ENCODE data around the gene PRKD3.
A peak's percentile ranks its signal among the peaks of the same experiment; 100 is the strongest.

Gene PRKD3

GRCh38 chr2:37319754-37320609, 4.7 kb downstream of the PRKD3 start:
- H3K36me3 Mint-ChIP-seq (ENCODE audit: insufficient read depth) = peaks cover 8% of the 10 kb centered on the region
- no peak overlapping the region for H3K27ac Mint-ChIP-seq (ENCODE audit: low read depth)
- no peak overlapping the region for H3K4me3 Mint-ChIP-seq
- peaks cover 34% of the 10 kb centered on the region for H3K4me1 Mint-ChIP-seq
- H3K27me3 Mint-ChIP-seq = no peaks in the 10 kb centered on the region
- H3K9me3 Mint-ChIP-seq = no peaks in the 10 kb centered on the region
- DNase-seq (ENCODE audit: low spot score in 2 of 2) = no peak
- no peak for ATAC-seq (replicated peaks; ENCODE audit: extremely low read depth, poor library complexity, severe bottlenecking)

- Mint-ChIP-seq H3K27ac (ENCODE audit: low read depth) (no peak overlapping the region), H3K4me1 (peaks cover 44% of the 10 kb centered on the region), H3K9me3 (no peaks in the 10 kb centered on the region), H3K36me3 (ENCODE audit: insufficient read depth) (peaks cover 1% of the 10 kb centered on the region), H3K27me3 (no peaks in the 10 kb centered on the region), H3K4me3 (no peak overlapping the region)
- no peak for DNase-seq (ENCODE audit: low spot score in 2 of 2)
- ATAC-seq (replicated peaks; ENCODE audit: extremely low read depth, poor library complexity, severe bottlenecking) = no peak
Measured at GRCh38 chr2:37318401-37318800, 6.2 kb downstream of the PRKD3 start.

- H3K27me3 Mint-ChIP-seq = no peaks in the 10 kb centered on the region
- H3K36me3 Mint-ChIP-seq (ENCODE audit: insufficient read depth) = peaks cover 1% of the 10 kb centered on the region
- ATAC-seq (replicated peaks; ENCODE audit: extremely low read depth, poor library complexity, severe bottlenecking) (no peak), DNase-seq (ENCODE audit: low spot score in 2 of 2) (no peak)
- H3K4me1 Mint-ChIP-seq = peaks cover 46% of the 10 kb centered on the region
- H3K4me3 Mint-ChIP-seq = no peak overlapping the region
- no peaks in the 10 kb centered on the region for H3K9me3 Mint-ChIP-seq
- H3K27ac Mint-ChIP-seq (ENCODE audit: low read depth) = no peak overlapping the region
Measured at GRCh38 chr2:37317746-37318145, 6.9 kb downstream of the PRKD3 start.

GRCh38 chr2:37316181-37316580, 8.5 kb downstream of the PRKD3 start:
- DNase-seq (ENCODE audit: low spot score in 2 of 2) (no peak), ATAC-seq (replicated peaks; ENCODE audit: extremely low read depth, poor library complexity, severe bottlenecking) (no peak)
- Mint-ChIP-seq H3K4me1 (peaks cover 42% of the 10 kb centered on the region), H3K9me3 (no peaks in the 10 kb centered on the region), H3K36me3 (ENCODE audit: insufficient read depth) (peaks cover 1% of the 10 kb centered on the region), H3K27me3 (no peaks in the 10 kb centered on the region), H3K4me3 (no peak overlapping the region), H3K27ac (ENCODE audit: low read depth) (no peak overlapping the region)

GRCh38 chr2:37315364-37315763, 9.3 kb downstream of the PRKD3 start:
- Mint-ChIP-seq H3K27me3 (no peaks in the 10 kb centered on the region), H3K4me3 (no peak overlapping the region), H3K4me1 (peaks cover 48% of the 10 kb centered on the region), H3K36me3 (ENCODE audit: insufficient read depth) (peaks cover 1% of the 10 kb centered on the region), H3K27ac (ENCODE audit: low read depth) (no peak overlapping the region), H3K9me3 (no peaks in the 10 kb centered on the region)
- ATAC-seq (replicated peaks; ENCODE audit: extremely low read depth, poor library complexity, severe bottlenecking) (no peak), DNase-seq (ENCODE audit: low spot score in 2 of 2) (no peak)

GRCh38 chr2:37307500-37307899, 17.1 kb downstream of the PRKD3 start:
- Mint-ChIP-seq H3K4me3 (no peak overlapping the region), H3K36me3 (ENCODE audit: insufficient read depth) (no peaks in the 10 kb centered on the region), H3K4me1 (peaks cover 23% of the 10 kb centered on the region), H3K9me3 (no peaks in the 10 kb centered on the region), H3K27me3 (no peaks in the 10 kb centered on the region), H3K27ac (ENCODE audit: low read depth) (no peak overlapping the region)
- ATAC-seq (replicated peaks; ENCODE audit: extremely low read depth, poor library complexity, severe bottlenecking) (no peak), DNase-seq (ENCODE audit: low spot score in 2 of 2) (no peak)

- H3K4me3 Mint-ChIP-seq = no peak overlapping the region
- H3K27ac Mint-ChIP-seq (ENCODE audit: low read depth) = no peak overlapping the region
- no peaks in the 10 kb centered on the region for H3K9me3 Mint-ChIP-seq
- no peaks in the 10 kb centered on the region for H3K36me3 Mint-ChIP-seq (ENCODE audit: insufficient read depth)
- peaks cover 26% of the 10 kb centered on the region for H3K4me1 Mint-ChIP-seq
- no peaks in the 10 kb centered on the region for H3K27me3 Mint-ChIP-seq
- no peak for DNase-seq (ENCODE audit: low spot score in 2 of 2)
- ATAC-seq (replicated peaks; ENCODE audit: extremely low read depth, poor library complexity, severe bottlenecking) = no peak
Measured at GRCh38 chr2:37306024-37306423, 18.6 kb downstream of the PRKD3 start.

GRCh38 chr2:37302701-37303252, 21.9 kb downstream of the PRKD3 start:
- no peak for ATAC-seq (replicated peaks; ENCODE audit: extremely low read depth, poor library complexity, severe bottlenecking)
- Mint-ChIP-seq H3K9me3 (no peaks in the 10 kb centered on the region), H3K27ac (ENCODE audit: low read depth) (no peak overlapping the region), H3K27me3 (no peaks in the 10 kb centered on the region), H3K36me3 (ENCODE audit: insufficient read depth) (no peaks in the 10 kb centered on the region), H3K4me3 (no peak overlapping the region), H3K4me1 (peaks cover 22% of the 10 kb centered on the region)
- DNase-seq (ENCODE audit: low spot score in 2 of 2) = no peak

GRCh38 chr2:37301408-37301807, 23.2 kb downstream of the PRKD3 start:
- no peak for DNase-seq (ENCODE audit: low spot score in 2 of 2)
- no peak overlapping the region for H3K27ac Mint-ChIP-seq (ENCODE audit: low read depth)
- no peak for ATAC-seq (replicated peaks; ENCODE audit: extremely low read depth, poor library complexity, severe bottlenecking)
- H3K4me1 Mint-ChIP-seq = peaks cover 20% of the 10 kb centered on the region
- no peaks in the 10 kb centered on the region for H3K9me3 Mint-ChIP-seq
- H3K27me3 Mint-ChIP-seq = no peaks in the 10 kb centered on the region
- no peak overlapping the region for H3K4me3 Mint-ChIP-seq
- H3K36me3 Mint-ChIP-seq (ENCODE audit: insufficient read depth) = no peaks in the 10 kb centered on the region

GRCh38 chr2:37300578-37300977, 24.1 kb downstream of the PRKD3 start:
- no peak overlapping the region for H3K4me3 Mint-ChIP-seq

GRCh38 chr2:37300146-37300545, 24.5 kb downstream of the PRKD3 start:
- no peak for ATAC-seq (replicated peaks; ENCODE audit: extremely low read depth, poor library complexity, severe bottlenecking)
- Mint-ChIP-seq H3K4me3 (no peak overlapping the region), H3K9me3 (no peaks in the 10 kb centered on the region), H3K36me3 (ENCODE audit: insufficient read depth) (no peaks in the 10 kb centered on the region), H3K27me3 (no peaks in the 10 kb centered on the region), H3K27ac (ENCODE audit: low read depth) (no peak overlapping the region), H3K4me1 (peaks cover 14% of the 10 kb centered on the region)
- DNase-seq (ENCODE audit: low spot score in 2 of 2) = no peak

More at GRCh38 chr2:37300578-37300977, 24.1 kb downstream of the PRKD3 start:
- Mint-ChIP-seq H3K27me3 (no peaks in the 10 kb centered on the region), H3K27ac (ENCODE audit: low read depth) (no peak overlapping the region), H3K9me3 (no peaks in the 10 kb centered on the region), H3K4me1 (peaks cover 14% of the 10 kb centered on the region), H3K36me3 (ENCODE audit: insufficient read depth) (no peaks in the 10 kb centered on the region)
- no peak for DNase-seq (ENCODE audit: low spot score in 2 of 2)
- no peak for ATAC-seq (replicated peaks; ENCODE audit: extremely low read depth, poor library complexity, severe bottlenecking)

GRCh38 chr2:37297632-37298031, 27.0 kb downstream of the PRKD3 start:
- no peak overlapping the region for H3K27ac Mint-ChIP-seq (ENCODE audit: low read depth)
- ATAC-seq (replicated peaks; ENCODE audit: extremely low read depth, poor library complexity, severe bottlenecking) (no peak), DNase-seq (ENCODE audit: low spot score in 2 of 2) (no peak)
- no peak overlapping the region for H3K4me3 Mint-ChIP-seq
- peaks cover 14% of the 10 kb centered on the region for H3K4me1 Mint-ChIP-seq
- no peaks in the 10 kb centered on the region for H3K9me3 Mint-ChIP-seq
- no peaks in the 10 kb centered on the region for H3K36me3 Mint-ChIP-seq (ENCODE audit: insufficient read depth)
- H3K27me3 Mint-ChIP-seq = no peaks in the 10 kb centered on the region

- no peak for DNase-seq (ENCODE audit: low spot score in 2 of 2)
- no peaks in the 10 kb centered on the region for H3K9me3 Mint-ChIP-seq
- H3K27me3 Mint-ChIP-seq = no peaks in the 10 kb centered on the region
- peaks cover 13% of the 10 kb centered on the region for H3K4me1 Mint-ChIP-seq
- H3K36me3 Mint-ChIP-seq (ENCODE audit: insufficient read depth) = peaks cover 9% of the 10 kb centered on the region
- peak overlapping the region; percentile 0 for H3K27ac Mint-ChIP-seq (ENCODE audit: low read depth)
- H3K4me3 Mint-ChIP-seq = no peak overlapping the region
- ATAC-seq (replicated peaks; ENCODE audit: extremely low read depth, poor library complexity, severe bottlenecking) = no peak
Measured at GRCh38 chr2:37295469-37296073, 29.1 kb downstream of the PRKD3 start.

All from central memory CD8-positive, alpha-beta T cell (primary cell).